ENCODE results near the gene PRICKLE4.

The PRICKLE4 gene

DNA sequence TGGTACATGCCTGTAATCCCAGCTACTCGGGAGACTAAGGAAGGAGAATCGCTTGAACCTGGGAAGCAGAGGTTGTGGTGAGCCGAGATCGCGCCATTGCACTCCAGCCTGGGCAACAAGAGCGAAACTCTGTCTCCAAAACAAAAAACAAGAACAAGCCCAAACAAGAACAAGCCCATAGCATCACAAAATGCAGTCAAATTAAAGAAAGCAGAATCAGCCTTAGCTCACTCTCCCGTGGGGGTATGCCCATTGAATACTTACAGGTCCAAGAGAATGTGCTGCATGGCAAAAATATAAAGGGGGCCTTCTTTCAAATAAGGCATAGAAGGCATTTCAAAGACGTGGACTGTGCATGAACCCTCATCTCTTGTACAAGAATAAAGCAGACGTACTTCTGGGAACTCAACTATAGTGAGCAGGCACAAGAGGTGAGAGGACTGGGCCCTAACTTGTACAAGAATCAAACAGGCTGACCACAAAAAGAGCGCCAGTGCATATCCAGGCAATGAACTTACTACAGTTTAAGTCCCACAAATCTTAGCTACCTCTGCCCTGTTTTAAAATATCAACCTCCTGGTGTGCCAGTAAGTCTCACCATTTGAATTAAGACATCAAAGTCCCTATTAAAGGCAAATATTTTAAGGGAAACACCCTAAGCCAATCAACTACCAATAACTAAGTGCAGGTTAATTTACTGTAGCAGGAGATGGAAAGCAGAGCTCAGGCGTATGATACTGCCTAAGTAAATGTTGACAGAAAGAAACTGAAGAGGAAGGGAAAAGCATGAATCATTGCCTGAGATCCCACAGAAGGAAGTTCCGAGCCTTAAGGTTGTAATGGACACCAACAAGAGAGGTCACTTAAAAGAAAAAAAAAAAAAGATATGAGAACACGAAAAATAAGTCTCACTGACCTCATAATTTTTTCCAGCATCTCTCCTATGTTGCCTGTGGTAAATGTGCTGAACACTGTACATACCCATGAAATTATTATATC is 44.3 kb downstream of the PRICKLE4 start:
- in situ Hi-C loops (cut with HindIII; ENCODE audit: low sequenced_read_pairs): no loop called here

- in situ Hi-C loops (cut with HindIII; ENCODE audit: low sequenced_read_pairs): no loop called here
These were observed 45.9 kb downstream of the PRICKLE4 start for GRCh38 chr6:41826343-41827022.

DNA sequence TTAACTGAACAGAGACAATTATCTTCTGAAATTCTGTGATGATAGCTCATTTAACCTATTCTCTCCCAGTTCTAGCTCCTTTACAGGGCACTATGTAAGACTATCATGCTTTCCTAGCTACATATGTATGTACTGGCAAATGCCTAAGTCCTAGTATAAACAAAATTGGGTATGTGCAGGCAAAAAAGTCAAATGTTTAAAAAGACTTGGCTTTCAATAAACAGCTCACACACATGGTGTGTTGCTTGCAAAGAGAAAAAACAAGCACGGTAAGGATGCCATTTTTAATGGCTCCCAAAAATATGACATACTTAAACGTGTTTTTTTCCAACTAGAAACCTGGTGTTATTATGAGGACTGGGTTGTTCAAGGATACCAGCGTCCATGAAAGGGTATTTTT is 51.7 kb downstream of the PRICKLE4 start:
- in situ Hi-C loops (cut with HindIII; ENCODE audit: low sequenced_read_pairs): loop anchor here (5.0 kb wide), 1 partner anchor 40 kb away; no protein-coding TSS in a partner anchor

DNA sequence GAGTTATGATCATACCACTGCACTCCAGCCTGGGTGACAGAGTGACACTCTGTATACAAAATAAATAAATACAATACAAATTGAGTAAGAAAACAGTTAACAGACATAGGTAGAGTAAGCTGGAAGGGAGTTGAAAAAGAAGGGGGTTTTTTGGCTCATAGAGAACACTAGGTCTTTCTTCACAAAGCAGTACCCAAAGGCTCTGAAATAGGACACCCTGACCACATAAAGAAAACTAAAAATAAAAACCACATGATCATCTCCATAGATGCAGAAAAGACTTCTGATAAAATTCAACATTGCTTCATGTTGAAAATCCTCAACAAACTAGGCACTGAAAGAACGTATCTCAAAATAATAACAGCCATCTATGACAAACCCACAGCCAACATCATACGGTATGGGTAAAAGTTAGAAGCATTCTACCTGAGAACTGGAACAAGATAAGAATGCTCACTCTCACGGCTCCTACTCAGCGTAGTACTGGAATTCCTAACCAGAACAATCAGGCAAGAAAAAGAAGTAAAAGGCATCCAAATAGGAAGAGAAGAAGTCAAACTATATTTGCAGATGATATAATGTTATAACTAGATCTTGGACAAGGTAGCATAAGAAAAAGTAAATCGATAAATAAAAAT is 55.6 kb downstream of the PRICKLE4 start:
- in situ Hi-C loops (cut with HindIII; ENCODE audit: low sequenced_read_pairs): no loop called here

DNA sequence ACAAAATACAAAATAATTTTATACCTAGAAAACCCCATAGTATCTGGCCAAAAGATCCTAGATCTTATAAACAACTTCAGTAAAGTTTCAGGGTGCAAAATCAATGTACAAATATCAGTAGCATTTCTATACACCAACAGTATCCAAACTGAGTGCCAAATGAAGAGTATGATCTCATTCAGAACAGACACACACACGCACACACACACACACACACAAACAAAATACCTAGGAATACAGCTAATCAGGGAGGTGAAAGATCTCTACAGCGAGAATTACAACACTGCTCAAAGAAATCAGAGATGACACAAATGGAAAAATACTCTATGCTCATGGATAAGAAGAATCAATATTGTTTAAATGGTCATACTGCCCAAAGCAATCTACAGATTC is 56.1 kb downstream of the PRICKLE4 start:
- in situ Hi-C loops (cut with HindIII; ENCODE audit: low sequenced_read_pairs): no loop called here
